Spleen (tissue), 11 donors: ENCODE measurements around the gene HIC1. TPM values are rescaled to one million over a fixed set of nuclear protein-coding genes. Genes with fewer than 3 reads are reported as not detected.

ENCODE experiments used
- DNase-seq: peaks from one replicate; pipeline ENCODE4 v3.0.0-alpha.2; 2020
- H3K27ac ChIP-seq, 8 donors: fragments of 200-600 bp; sonication (generic) in 7 of 8; 1 replicate in 4 of 8; 2 replicates in 4 of 8; pipeline versions ENCODE4 v1.5.0 to v1.8.0; 2016 to 2021; ENCODE audit warnings: inconsistent platforms in 4 of 8, mild to moderate bottlenecking in 4 of 8, moderate library complexity in 1 of 8
- H3K27me3 ChIP-seq, 7 donors: fragments of 200-600 bp; sonication (generic) in 6 of 7; replicated peaks in 1 of 7; 1 replicate in 4 of 7; 2 replicates in 3 of 7; pipeline versions ENCODE4 v1.5.0 to v1.8.0; 2016 to 2021; ENCODE audit warnings: inconsistent platforms in 3 of 7, mild to moderate bottlenecking in 1 of 7
- H3K36me3 ChIP-seq, 6 donors: fragments of 200-600 bp; sonication (generic) in 5 of 6; 1 replicate in 4 of 6; 2 replicates in 2 of 6; pipeline versions ENCODE4 v1.5.0 to v1.8.0; 2016 to 2021; ENCODE audit warnings: inconsistent platforms in 2 of 6
- H3K4me1 ChIP-seq, 6 donors: fragments of 200-600 bp; sonication (generic) in 5 of 6; 1 replicate in 3 of 6; 2 replicates in 3 of 6; pipeline versions ENCODE4 v1.5.0 to v1.8.0; 2016 to 2021; ENCODE audit warnings: inconsistent platforms in 3 of 6
- H3K4me3 ChIP-seq, 8 donors: fragments of 200-600 bp; sonication (generic) in 7 of 8; 1 replicate in 4 of 8; 2 replicates in 4 of 8; pipeline versions ENCODE4 v1.5.0 to v1.8.0; 2016 to 2021; ENCODE audit warnings: inconsistent platforms in 4 of 8, mild to moderate bottlenecking in 4 of 8, moderate library complexity in 2 of 8
- H3K9me3 ChIP-seq, 8 donors: fragments of 200-600 bp; sonication (generic) in 7 of 8; 1 replicate in 4 of 8; 2 replicates in 4 of 8; pipeline versions ENCODE4 v1.5.0 to v1.8.0; 2016 to 2021; ENCODE audit warnings: inconsistent platforms in 4 of 8
- POLR2A ChIP-seq, 3 donors: fragments of 450-650 bp; IDR thresholded peaks; one replicate each; pipeline ENCODE4 v1.5.1; 2017; ENCODE audit warnings: antibody characterized with exemption in 3 of 3, mild to moderate bottlenecking in 1 of 3
- POLR2AphosphoS5 ChIP-seq, 3 donors: sonication (generic); formaldehyde crosslinking; IDR thresholded peaks; one replicate each; pipeline ENCODE4 v1.5.1; 2017; ENCODE audit warnings: antibody characterized with exemption in 3 of 3
- WGBS, 5 donors: extraction: QIAGEN DNeasy Blood & Tissue Kit in 3 of 5; methylation state at CpG; one replicate each; pipeline versions ENCODE4 v1.1.5 to v1.1.7; 2013 to 2018; 5-methylcytosine and 5-hydroxymethylcytosine counted together
- intact Hi-C: fragments of 100-400 bp; cut with DNase I; formaldehyde crosslinking; loops from one replicate; pipeline ENCODE4 v1.15.0; 2023; ENCODE audit warnings: low total_unique reads
- polyA plus RNA-seq, 3 donors: library from polyadenylated mRNA; stranded (reverse); fragments of 200-250 nt; gene quantifications; one replicate each; pipeline ENCODE4 v1.2.1, GENCODE V29; 2013
- total RNA-seq, 7 donors: library from RNA; depleted of rRNA in 3 of 7; stranded (reverse); fragments of >200 nt in 3 of 7; fragmentation: NEBNext Ultra II Directional in 4 of 7; extraction: Animal tissue kit (Norgen Biotek cat#: 25700) in 4 of 7; gene quantifications; one replicate each; pipeline versions ENCODE4 v1.1.0 to v1.2.1, GENCODE V29; 2016 to 2021
- TF ChIP-seq, protein P1 (sequence below), 11 experiments: fragments of 200-600 bp in 7 of 11; fragments of 450-650 bp in 4 of 11; sonication (generic) in 4 of 11; IDR thresholded peaks in 8 of 11; conservative IDR thresholded peaks in 3 of 11; 1 replicate in 7 of 11; 2 replicates in 4 of 11; pipeline versions ENCODE4 v1.4.0 to v1.8.0; 2016 to 2021; ENCODE audit warnings: antibody characterized with exemption in 11 of 11, inconsistent platforms in 4 of 11, mild to moderate bottlenecking in 1 of 11
- donor health status: healthy with polysubstance abuse.
- donor health status: DM: no; HTN: no; CAD: no; lungs with moderate emphysema.
- donor health status: DM: no; HTN: no; CAD: no.
- donor health status: Bipolar disorder and iron deficiency.
- donor health status: healthy.
- donor health status: DM: no; HTN: no; CAD: no.
- donor health status: DM: yes; HTN: yes; CAD: no.

HIC1 gene
- total and polyA plus RNA-seq, 10 donors, result 1.3 to 59.6 (median 17.9) TPM

DNA sequence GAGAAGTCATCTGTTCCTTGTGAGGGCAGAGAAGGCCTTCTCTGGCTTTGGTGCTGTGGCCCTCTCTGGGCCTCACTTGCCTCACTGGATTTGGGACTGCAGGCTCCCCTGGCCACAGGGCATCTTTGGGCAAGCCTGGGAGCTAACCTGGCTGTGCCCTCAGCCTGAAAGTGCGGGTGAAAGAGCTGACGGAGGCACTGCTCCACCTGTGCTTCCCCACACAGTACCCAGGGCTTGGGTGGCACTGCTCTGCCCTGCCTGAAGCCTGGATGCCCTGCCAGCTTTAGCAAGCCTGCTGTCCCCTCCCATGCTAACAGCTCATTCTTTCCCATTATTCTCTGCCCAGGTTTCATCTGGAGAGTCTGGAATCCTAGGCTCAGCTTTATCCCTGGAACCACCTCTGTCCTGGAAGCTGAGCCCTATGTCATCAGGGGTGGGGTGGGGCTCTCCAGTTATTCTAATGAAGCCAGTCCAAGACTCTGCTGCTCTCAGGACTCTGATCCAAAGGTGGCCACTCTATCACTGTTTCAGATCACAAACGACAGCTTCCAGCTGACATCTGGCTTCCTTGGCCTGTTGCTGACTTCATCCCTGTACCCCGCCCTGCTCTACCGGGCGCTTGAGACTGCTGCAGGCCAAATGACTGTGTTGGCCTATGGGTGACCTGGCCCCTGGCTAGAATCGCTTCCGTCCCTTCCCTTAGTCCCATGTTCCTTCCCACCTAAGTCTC, 29.3 kb downstream of the HIC1 start:
- peak; percentile 78 for DNase-seq
- H3K4me3 ChIP-seq, result no peak overlapping the region
- no peaks in the 10 kb centered on the region for H3K9me3 ChIP-seq
- peaks cover 0 to 48% (median 20%) of the 10 kb centered on the region in 6 donors for H3K36me3 ChIP-seq
- intact Hi-C loops, result no loop called here
- peak overlapping the region; percentile 44 to 90 (median 82) for H3K27ac ChIP-seq
- WGBS, 5 donors, result 61 to 67% (median 64%) methylated on average over 8 of the region's 8 CpGs
- H3K27me3 ChIP-seq, result no peaks in the 10 kb centered on the region
- TF ChIP-seq POLR2A (IDR thresholded peaks at IDR 0.05) (no peak), POLR2AphosphoS5 (IDR thresholded peaks at IDR 0.05) (no peak)
- TF ChIP-seq, protein P1, sequence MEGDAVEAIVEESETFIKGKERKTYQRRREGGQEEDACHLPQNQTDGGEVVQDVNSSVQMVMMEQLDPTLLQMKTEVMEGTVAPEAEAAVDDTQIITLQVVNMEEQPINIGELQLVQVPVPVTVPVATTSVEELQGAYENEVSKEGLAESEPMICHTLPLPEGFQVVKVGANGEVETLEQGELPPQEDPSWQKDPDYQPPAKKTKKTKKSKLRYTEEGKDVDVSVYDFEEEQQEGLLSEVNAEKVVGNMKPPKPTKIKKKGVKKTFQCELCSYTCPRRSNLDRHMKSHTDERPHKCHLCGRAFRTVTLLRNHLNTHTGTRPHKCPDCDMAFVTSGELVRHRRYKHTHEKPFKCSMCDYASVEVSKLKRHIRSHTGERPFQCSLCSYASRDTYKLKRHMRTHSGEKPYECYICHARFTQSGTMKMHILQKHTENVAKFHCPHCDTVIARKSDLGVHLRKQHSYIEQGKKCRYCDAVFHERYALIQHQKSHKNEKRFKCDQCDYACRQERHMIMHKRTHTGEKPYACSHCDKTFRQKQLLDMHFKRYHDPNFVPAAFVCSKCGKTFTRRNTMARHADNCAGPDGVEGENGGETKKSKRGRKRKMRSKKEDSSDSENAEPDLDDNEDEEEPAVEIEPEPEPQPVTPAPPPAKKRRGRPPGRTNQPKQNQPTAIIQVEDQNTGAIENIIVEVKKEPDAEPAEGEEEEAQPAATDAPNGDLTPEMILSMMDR (IDR thresholded peaks at IDR 0.05 in 8 of 11, conservative IDR thresholded peaks at IDR 0.05 in 3 of 11), result no peak
- peaks cover 60 to 84% (median 69%) of the 10 kb centered on the region in 6 donors for H3K4me1 ChIP-seq

- H3K27ac ChIP-seq, result peak overlapping the region; percentile 44 to 90 (median 82)
- intact Hi-C loops, result no loop called here
- H3K4me3 ChIP-seq, result no peak overlapping the region
- no peaks in the 10 kb centered on the region for H3K9me3 ChIP-seq
- H3K27me3 ChIP-seq, result no peaks in the 10 kb centered on the region
- H3K4me1 ChIP-seq, result peaks cover 61 to 92% (median 76%) of the 10 kb centered on the region in 6 donors
- WGBS, 5 donors, result 51 to 76% (median 61%) methylated on average over 13 of the region's 13 CpGs
- peaks cover 0 to 40% (median 18%) of the 10 kb centered on the region in 6 donors for H3K36me3 ChIP-seq
- DNase-seq, result no peak
- TF ChIP-seq, protein P1 (IDR thresholded peaks at IDR 0.05 in 8 of 11, conservative IDR thresholded peaks at IDR 0.05 in 3 of 11), result no peak
- no peak for TF ChIP-seq POLR2A (IDR thresholded peaks at IDR 0.05)
- peak in 2 of 3 donors; percentile 41 to 61 for TF ChIP-seq POLR2AphosphoS5 (IDR thresholded peaks at IDR 0.05)
These were observed 30.1 kb downstream of the HIC1 start for GRCh38 chr17:2084766-2085647.

GRCh38 chr17:2085648-2085949, 30.7 kb downstream of the HIC1 start:
- H3K4me1 ChIP-seq, result peaks cover 66 to 98% (median 82%) of the 10 kb centered on the region in 6 donors
- no peak for DNase-seq
- no peaks in the 10 kb centered on the region for H3K27me3 ChIP-seq

More at GRCh38 chr17:2085648-2085949, 30.7 kb downstream of the HIC1 start:
- intact Hi-C loops, result no loop called here
- peak in 1 of 3 donors; percentile 47 for TF ChIP-seq POLR2AphosphoS5 (IDR thresholded peaks at IDR 0.05)
- TF ChIP-seq, protein P1 (IDR thresholded peaks at IDR 0.05 in 8 of 11, conservative IDR thresholded peaks at IDR 0.05 in 3 of 11), result no peak
- H3K4me3 ChIP-seq, result no peak overlapping the region
- peaks cover 0 to 34% (median 13%) of the 10 kb centered on the region in 6 donors for H3K36me3 ChIP-seq
- H3K27ac ChIP-seq, result peak overlapping the region; percentile 42 to 90 (median 74)
- no peaks in the 10 kb centered on the region for H3K9me3 ChIP-seq
- WGBS, 5 donors, result 40 to 71% (median 58%) methylated on average over 5 of the region's 5 CpGs
